HEK293 (cell line): ENCODE measurements around the gene EMILIN1.
A peak's percentile ranks its signal among the peaks of the same experiment; 100 is the strongest.

ENCODE experiments used
- CTCF ChIA-PET: fragments of 350-600 bp; formaldehyde crosslinking; extraction: SDS; loops from one replicate; lab custom pipeline; 2021; ENCODE audit warnings: antibody characterized with exemption; lab: Yijun Ruan, JAX
- POLR2A ChIA-PET: fragments of 300-600 bp; formaldehyde crosslinking; extraction: SDS; loops from one replicate; lab custom pipeline; 2020; ENCODE audit warnings: antibody characterized with exemption, inconsistent platforms; lab: Yijun Ruan, JAX
- H3K27ac ChIP-seq: fragments of 200-500 bp; sonication (Bioruptor generic); 2 replicates; pipeline ENCODE4 v1.5.1; 2014; ENCODE audit warnings: low read depth, low read length, control low read depth, inconsistent platforms; ENCODE audit errors: extremely low read depth
- H3K36me3 ChIP-seq, 2 experiments: fragments of 200-500 bp in 1 of 2; sonication (Bioruptor generic) in 1 of 2; 1 replicate in 1 of 2; 2 replicates in 1 of 2; pipeline ENCODE4 v1.5.1; 2014 to 2017; ENCODE audit warnings: inconsistent platforms in 2 of 2, low read length in 2 of 2; ENCODE audit not compliant: control insufficient read depth in 2 of 2, insufficient read depth in 1 of 2
- H3K4me1 ChIP-seq: fragments of 200-500 bp; sonication (Bioruptor generic); 2 replicates; pipeline ENCODE4 v1.5.1; 2014; ENCODE audit warnings: mild to moderate bottlenecking, low read length, inconsistent platforms; ENCODE audit not compliant: control insufficient read depth, insufficient read depth
- H3K4me3 ChIP-seq: 2 replicates; pipeline ENCODE4 v1.5.1; 2011; ENCODE audit warnings: low read depth, mild to moderate bottlenecking, control low read depth, low read length, moderate library complexity
- H3K9me3 ChIP-seq: fragments of 200-500 bp; sonication (Bioruptor generic); 2 replicates; pipeline ENCODE4 v1.5.1; 2014; ENCODE audit warnings: low read depth, low read length, inconsistent platforms; ENCODE audit not compliant: control insufficient read depth, insufficient read depth
- BCL11A ChIP-seq: fragments of 450-650 bp; formaldehyde crosslinking; IDR thresholded peaks from 2 replicates; pipeline ENCODE4 v1.5.1; 2016; ENCODE audit warnings: low read depth, missing biosample characterization, missing genetic modification characterization
- EGR2 ChIP-seq: fragments of 450-650 bp; formaldehyde crosslinking; IDR thresholded peaks from 2 replicates; pipeline ENCODE4 v1.5.1; 2016; ENCODE audit warnings: low read depth, missing biosample characterization, missing genetic modification characterization
- GLIS1 ChIP-seq: fragments of 450-650 bp; formaldehyde crosslinking; IDR thresholded peaks from 2 replicates; pipeline ENCODE4 v1.5.1; 2016; ENCODE audit warnings: missing biosample characterization, missing genetic modification characterization
- KLF17 ChIP-seq: fragments of 450-650 bp; formaldehyde crosslinking; IDR thresholded peaks from 2 replicates; pipeline ENCODE4 v1.5.1; 2016; ENCODE audit warnings: missing biosample characterization, missing genetic modification characterization
- PRDM6 ChIP-seq: fragments of 450-650 bp; formaldehyde crosslinking; IDR thresholded peaks from 2 replicates; pipeline ENCODE4 v1.5.1; 2017; ENCODE audit warnings: missing biosample characterization, missing genetic modification characterization
- ZBTB6 ChIP-seq: fragments of 450-650 bp; formaldehyde crosslinking; IDR thresholded peaks from 2 replicates; pipeline ENCODE4 v1.5.1; 2017; ENCODE audit warnings: missing biosample characterization, missing genetic modification characterization
- ZBTB8A ChIP-seq: fragments of 450-650 bp; formaldehyde crosslinking; IDR thresholded peaks from 2 replicates; pipeline ENCODE4 v1.5.1; 2016; ENCODE audit warnings: missing biosample characterization, missing genetic modification characterization
- ZFHX2 ChIP-seq: fragments of 450-650 bp; formaldehyde crosslinking; conservative IDR thresholded peaks from 2 replicates; pipeline ENCODE4 v1.5.1; 2016; ENCODE audit warnings: missing biosample characterization, missing genetic modification characterization
- ZIC2 ChIP-seq: fragments of 450-650 bp; formaldehyde crosslinking; IDR thresholded peaks from 2 replicates; pipeline ENCODE4 v1.5.1; 2016; ENCODE audit warnings: missing biosample characterization, missing genetic modification characterization
- ZNF114 ChIP-seq: fragments of 450-650 bp; formaldehyde crosslinking; IDR thresholded peaks from 2 replicates; pipeline ENCODE4 v1.5.0; 2017; ENCODE audit warnings: missing biosample characterization, missing genetic modification characterization
- ZNF132 ChIP-seq: fragments of 450-650 bp; formaldehyde crosslinking; IDR thresholded peaks from 2 replicates; pipeline ENCODE4 v1.5.1; 2017; ENCODE audit warnings: missing biosample characterization, missing genetic modification characterization, borderline replicate concordance
- ZNF174 ChIP-seq: fragments of 450-650 bp; formaldehyde crosslinking; IDR thresholded peaks from 2 replicates; pipeline ENCODE4 v1.5.0; 2017; ENCODE audit warnings: missing biosample characterization, mild to moderate bottlenecking, missing genetic modification characterization
- ZNF274 ChIP-seq, 2 experiments: fragments of 200-500 bp in 1 of 2; fragments of 450-650 bp in 1 of 2; sonication (Bioruptor generic) in 1 of 2; formaldehyde crosslinking in 1 of 2; IDR thresholded peaks; 2 replicates each; pipeline versions ENCODE4 v1.5.1 to v1.6.1; 2014 to 2016; ENCODE audit warnings: borderline replicate concordance in 1 of 2, inconsistent platforms in 1 of 2, low read length in 1 of 2, missing biosample characterization in 1 of 2, missing genetic modification characterization in 1 of 2
- ZNF350 ChIP-seq: fragments of 450-650 bp; formaldehyde crosslinking; IDR thresholded peaks from 2 replicates; pipeline ENCODE4 v1.5.0; 2017; ENCODE audit warnings: missing biosample characterization, mild to moderate bottlenecking, missing genetic modification characterization
- ZNF488 ChIP-seq: fragments of 450-650 bp; formaldehyde crosslinking; IDR thresholded peaks from 2 replicates; pipeline ENCODE4 v1.5.1; 2016; ENCODE audit warnings: missing biosample characterization, missing genetic modification characterization
- ZNF561 ChIP-seq: fragments of 450-650 bp; IDR thresholded peaks from 2 replicates; pipeline ENCODE4 v1.5.1; 2018; ENCODE audit warnings: missing biosample characterization, missing genetic modification characterization, borderline replicate concordance
- ZNF571 ChIP-seq: fragments of 450-650 bp; formaldehyde crosslinking; IDR thresholded peaks from 2 replicates; pipeline ENCODE4 v1.5.0; 2017; ENCODE audit warnings: missing biosample characterization, missing genetic modification characterization
- ZNF610 ChIP-seq: fragments of 450-650 bp; formaldehyde crosslinking; IDR thresholded peaks from 2 replicates; pipeline ENCODE4 v1.5.1; 2016; ENCODE audit warnings: missing biosample characterization, missing genetic modification characterization, borderline replicate concordance
- ZNF654 ChIP-seq: fragments of 450-650 bp; formaldehyde crosslinking; IDR thresholded peaks from 2 replicates; pipeline ENCODE4 v1.5.1; 2016; ENCODE audit warnings: low read depth, missing biosample characterization, missing genetic modification characterization
- ZNF664 ChIP-seq: fragments of 450-650 bp; formaldehyde crosslinking; IDR thresholded peaks from 2 replicates; pipeline ENCODE4 v1.5.1; 2016; ENCODE audit warnings: missing biosample characterization, missing genetic modification characterization
- ZNF704 ChIP-seq: fragments of 450-650 bp; formaldehyde crosslinking; IDR thresholded peaks from 2 replicates; pipeline ENCODE4 v1.5.1; 2016; ENCODE audit warnings: missing biosample characterization, missing genetic modification characterization
- ZSCAN16 ChIP-seq: fragments of 450-650 bp; formaldehyde crosslinking; IDR thresholded peaks from 2 replicates; pipeline ENCODE4 v1.5.1; 2016; ENCODE audit warnings: missing biosample characterization, missing genetic modification characterization

Gene EMILIN1

GRCh38 chr2:27042159-27042661 lies 36.2 kb upstream of the EMILIN1 start (continued):
- TF ChIP-seq ZSCAN16 (tag by site-specific recombination): no peak
- 0 out of 2 replicates have a peak, but pooled peaks have one; percentile 2 for TF ChIP-seq PRDM6 (tag by site-specific recombination)
- no peak for TF ChIP-seq ZNF488
- no peak for TF ChIP-seq ZNF114 (tag by site-specific recombination)

GRCh38 chr2:27042985-27043634 lies 35.3 kb upstream of the EMILIN1 start:
- Histone ChIP-seq H3K36me3 (peaks cover 0 to 51% of the 10 kb centered on the region in 2 experiments; a peak in 2 of 3 replicates), H3K9me3 (no peaks in the 10 kb centered on the region)
- CTCF ChIA-PET: interaction anchor here (1.1 kb wide), 1 partner anchor 84 kb away, joined by 5 read pairs; no protein-coding TSS in a partner anchor

GRCh38 chr2:27049422-27050280 lies 28.8 kb upstream of the EMILIN1 start:
- ChIA-PET CTCF (interaction anchor here (0.7 to 1.6 kb wide), 9 partner anchors 15 to 876 kb away, joined by 3 to 7 read pairs (median 4); no protein-coding TSS in a partner anchor), POLR2A (interaction anchor here (0.8 to 3.7 kb wide), 15 partner anchors 8 to 167 kb away, joined by 3 to 61 read pairs (median 8); partner anchors contain the start of genes CAD, KHK, OST4 and TMEM214)
- no peaks in the 10 kb centered on the region for H3K9me3 ChIP-seq
- H3K4me1 ChIP-seq: peaks cover 4% of the 10 kb centered on the region
- peak overlapping the region; percentile 73 for H3K27ac ChIP-seq
- peaks cover 5 to 20% of the 10 kb centered on the region in 2 experiments; a peak in 2 of 3 replicates for H3K36me3 ChIP-seq
- peak overlapping the region; percentile 73 for H3K4me3 ChIP-seq
- TF ChIP-seq ZNF274 (IDR thresholded peaks at IDR 0.05; ENCODE audit: low read length): no peak
- TF ChIP-seq ZNF274 (tag by site-specific recombination; IDR thresholded peaks at IDR 0.05; ENCODE audit: borderline replicate concordance): no peak
- peak; percentile 91 for TF ChIP-seq ZBTB8A (tag by site-specific recombination)
- no peak for TF ChIP-seq BCL11A (tag by site-specific recombination)
- TF ChIP-seq ZIC2: peak; percentile 25; the same call in 1 of the 2 replicates
- no peak for TF ChIP-seq ZNF174 (tag by site-specific recombination)
- TF ChIP-seq ZNF571 (tag by site-specific recombination): no peak
- TF ChIP-seq ZNF132 (tag by site-specific recombination): no peak
- no peak for TF ChIP-seq ZNF654 (tag by site-specific recombination)
- TF ChIP-seq EGR2 (tag by site-specific recombination): 0 out of 2 replicates have a peak, but pooled peaks have one; percentile 7
- TF ChIP-seq ZNF561 (tag by site-specific recombination): no peak
- TF ChIP-seq ZNF664: no peak
- TF ChIP-seq KLF17 (tag by site-specific recombination): 0 out of 2 replicates have a peak, but pooled peaks have one; percentile 12
- TF ChIP-seq GLIS1 (tag by site-specific recombination): 0 out of 2 replicates have a peak, but pooled peaks have one; percentile 25
- peak; percentile 38; the same call in 1 of the 2 replicates for TF ChIP-seq ZFHX2 (tag by site-specific recombination)
- no peak for TF ChIP-seq ZNF610 (tag by site-specific recombination)
- TF ChIP-seq ZNF704 (tag by site-specific recombination): no peak
- no peak for TF ChIP-seq ZNF350 (tag by site-specific recombination)

More at GRCh38 chr2:27042985-27043634, 35.3 kb upstream of the EMILIN1 start:
- no peak overlapping the region for H3K27ac ChIP-seq
- no peak for TF ChIP-seq ZNF132 (tag by site-specific recombination)
- peak; percentile 42; the same call in 1 of the 2 replicates for TF ChIP-seq ZBTB6 (tag by site-specific recombination)
- TF ChIP-seq, all 188 proteins: peak for 1
- Histone ChIP-seq H3K4me1 (peaks cover 16% of the 10 kb centered on the region), H3K4me3 (no peak overlapping the region)
- POLR2A ChIA-PET: interaction anchor here (0.7 to 1.4 kb wide), 2 partner anchors 8 to 9 kb away, joined by 3 to 6 read pairs; partner anchors contain the start of gene AGBL5
